ENCODE measurements around the gene PELI3. TPM values are rescaled to one million over a fixed set of nuclear protein-coding genes. Genes with fewer than 3 reads are reported as not detected.

The PELI3 gene
- total RNA-seq, 1 donor from 2014 or later = 2.7 TPM

- Histone ChIP-seq H3K9me3 (ENCODE audit: low read depth) (no peaks in the 10 kb centered on the region), H2AFZ (replicated peaks) (no peak overlapping the region), H3F3A (ENCODE audit: low read depth) (no peaks in the 10 kb centered on the region), H3K27me3 (no peaks in the 10 kb centered on the region), H3K36me3 (no peaks in the 10 kb centered on the region), H3K27ac (no peak overlapping the region), H3K79me2 (ENCODE audit: low read depth) (no peaks in the 10 kb centered on the region), H4K20me1 (ENCODE audit: low read depth) (no peaks in the 10 kb centered on the region), H3K4me1 (no peaks in the 10 kb centered on the region), H3K9ac (no peak overlapping the region), H3K4me2 (no peak overlapping the region), H3K4me3 (no peak overlapping the region)
- DNase-seq (ENCODE audit: low spot score) = no peak
- H3K4me1 Mint-ChIP-seq = peaks cover 4% of the 10 kb centered on the region
- no peak for TF ChIP-seq CTCF (IDR thresholded peaks at IDR 0.05)
- no peak for TF ChIP-seq EZH2phosphoT487 (IDR thresholded peaks at IDR 0.05)
- peaks cover 3% of the 10 kb centered on the region for H3K36me3 Mint-ChIP-seq
- H3K27ac Mint-ChIP-seq = no peak overlapping the region
- H3K4me3 Mint-ChIP-seq = no peak overlapping the region
- no peaks in the 10 kb centered on the region for H3K9me3 Mint-ChIP-seq
- H3K27me3 Mint-ChIP-seq (ENCODE audit: insufficient read depth, low read depth) = no peaks in the 10 kb centered on the region
Measured at GRCh38 chr11:66489636-66490035, 22.9 kb downstream of the PELI3 start.

GRCh38 chr11:66491315-66491935, 24.7 kb downstream of the PELI3 start:
- TF ChIP-seq CTCF (IDR thresholded peaks at IDR 0.05) (peak; percentile 59), EZH2 (IDR thresholded peaks at IDR 0.05) (no peak)
- no peaks in the 10 kb centered on the region for H3K27me3 ChIP-seq
- H3K9ac ChIP-seq = no peak overlapping the region
- Mint-ChIP-seq H3K9me3 (no peaks in the 10 kb centered on the region), H3K36me3 (peaks cover 3% of the 10 kb centered on the region), H3K27me3 (ENCODE audit: insufficient read depth, low read depth) (no peaks in the 10 kb centered on the region), H3K4me3 (no peak overlapping the region), H3K27ac (no peak overlapping the region), H3K4me1 (peaks cover 4% of the 10 kb centered on the region)
- no peaks in the 10 kb centered on the region for H3K79me2 ChIP-seq (ENCODE audit: low read depth)
- no peak overlapping the region for H2AFZ ChIP-seq (replicated peaks)
- H3K4me2 ChIP-seq = no peak overlapping the region
- no peaks in the 10 kb centered on the region for H3F3A ChIP-seq (ENCODE audit: low read depth)
- no peaks in the 10 kb centered on the region for H3K36me3 ChIP-seq
- no peak overlapping the region for H3K4me3 ChIP-seq
- peak; percentile 59 for DNase-seq (ENCODE audit: low spot score)
- H3K9me3 ChIP-seq (ENCODE audit: low read depth) = no peaks in the 10 kb centered on the region
- H3K4me1 ChIP-seq = no peaks in the 10 kb centered on the region
- H4K20me1 ChIP-seq (ENCODE audit: low read depth) = no peaks in the 10 kb centered on the region
- no peak overlapping the region for H3K27ac ChIP-seq

GRCh38 chr11:66492161-66492865, 25.6 kb downstream of the PELI3 start:
- no peak overlapping the region for H3K27ac ChIP-seq
- H3K36me3 Mint-ChIP-seq = peaks cover 3% of the 10 kb centered on the region
- H3K27ac Mint-ChIP-seq = peak overlapping the region; percentile 28

GRCh38 chr11:66493130-66493529, 26.4 kb downstream of the PELI3 start:
- no peaks in the 10 kb centered on the region for H4K20me1 ChIP-seq (ENCODE audit: low read depth)
- Mint-ChIP-seq H3K27me3 (ENCODE audit: insufficient read depth, low read depth) (no peaks in the 10 kb centered on the region), H3K36me3 (peaks cover 3% of the 10 kb centered on the region), H3K4me1 (peaks cover 4% of the 10 kb centered on the region), H3K4me3 (no peak overlapping the region), H3K9me3 (no peaks in the 10 kb centered on the region), H3K27ac (peak overlapping the region; percentile 28)
- H3K79me2 ChIP-seq (ENCODE audit: low read depth) = no peaks in the 10 kb centered on the region
- H2AFZ ChIP-seq (replicated peaks) = no peak overlapping the region
- no peaks in the 10 kb centered on the region for H3K36me3 ChIP-seq
- DNase-seq (ENCODE audit: low spot score) = no peak
- TF ChIP-seq CTCF (IDR thresholded peaks at IDR 0.05) = no peak
- no peak for TF ChIP-seq EZH2phosphoT487 (IDR thresholded peaks at IDR 0.05)
- TF ChIP-seq EZH2 (IDR thresholded peaks at IDR 0.05) = no peak
- H3K4me3 ChIP-seq = no peak overlapping the region
- no peak overlapping the region for H3K4me2 ChIP-seq
- no peak overlapping the region for H3K9ac ChIP-seq
- H3F3A ChIP-seq (ENCODE audit: low read depth) = no peaks in the 10 kb centered on the region
- H3K9me3 ChIP-seq (ENCODE audit: low read depth) = no peaks in the 10 kb centered on the region
- no peak overlapping the region for H3K27ac ChIP-seq
- H3K4me1 ChIP-seq = no peaks in the 10 kb centered on the region
- H3K27me3 ChIP-seq = no peaks in the 10 kb centered on the region

More at GRCh38 chr11:66492161-66492865, 25.6 kb downstream of the PELI3 start:
- no peaks in the 10 kb centered on the region for H3K9me3 ChIP-seq (ENCODE audit: low read depth)
- H4K20me1 ChIP-seq (ENCODE audit: low read depth) = no peaks in the 10 kb centered on the region
- H3K4me3 ChIP-seq = no peak overlapping the region
- H3K27me3 ChIP-seq = no peaks in the 10 kb centered on the region
- no peaks in the 10 kb centered on the region for H3F3A ChIP-seq (ENCODE audit: low read depth)
- H3K36me3 ChIP-seq = no peaks in the 10 kb centered on the region
- H3K4me2 ChIP-seq = no peak overlapping the region
- peaks cover 4% of the 10 kb centered on the region for H3K4me1 Mint-ChIP-seq
- no peak overlapping the region for H2AFZ ChIP-seq (replicated peaks)
- no peak overlapping the region for H3K9ac ChIP-seq
- H3K79me2 ChIP-seq (ENCODE audit: low read depth) = no peaks in the 10 kb centered on the region
- no peaks in the 10 kb centered on the region for H3K9me3 Mint-ChIP-seq
- DNase-seq (ENCODE audit: low spot score) = no peak
- H3K4me1 ChIP-seq = no peaks in the 10 kb centered on the region
- H3K27me3 Mint-ChIP-seq (ENCODE audit: insufficient read depth, low read depth) = no peaks in the 10 kb centered on the region
- no peak overlapping the region for H3K4me3 Mint-ChIP-seq
- TF ChIP-seq EZH2phosphoT487 (IDR thresholded peaks at IDR 0.05) = no peak
